ENCODE results near the gene KCNH4.

DNA sequence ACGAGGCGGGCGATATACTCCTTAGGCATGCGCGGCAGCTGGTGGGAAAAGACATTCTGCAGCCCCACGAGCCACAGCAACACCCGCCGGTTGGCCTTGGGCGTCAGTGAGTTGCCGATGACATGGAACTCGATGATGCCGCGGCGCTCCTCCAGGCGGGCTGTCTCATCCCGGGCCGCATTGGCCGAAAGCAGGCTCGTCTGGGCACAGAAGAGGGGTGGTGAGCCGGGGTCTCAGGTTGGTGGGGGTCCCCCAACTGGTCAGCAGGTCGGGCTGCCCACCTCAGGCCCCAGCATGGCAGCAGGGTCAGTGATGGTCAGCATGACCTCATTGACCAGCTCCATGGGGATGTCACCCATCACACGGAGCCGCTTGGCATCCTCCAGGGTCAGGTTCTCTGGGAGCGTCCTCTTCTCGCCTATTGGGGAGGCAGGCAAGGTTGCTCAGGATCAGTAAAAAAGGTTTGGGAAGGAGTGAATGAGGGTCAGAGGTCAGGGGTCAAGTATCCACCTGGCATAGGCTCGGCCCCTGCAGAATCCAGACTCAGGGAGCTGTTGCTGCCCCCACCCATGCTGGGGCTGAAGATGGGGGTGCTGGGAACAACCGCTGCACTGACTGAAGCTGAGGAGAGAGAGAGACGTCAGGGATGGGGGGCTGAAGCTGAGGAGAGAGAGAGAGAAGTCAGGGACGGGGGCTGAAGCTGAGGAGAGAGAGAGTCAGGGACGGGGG, 63.4 kb downstream of the KCNH4 start:
- TF ChIP-seq CTCF (IDR thresholded peaks at IDR 0.05 in 2 of 3, conservative IDR thresholded peaks at IDR 0.05 in 1 of 3; ENCODE audit: insufficient read depth in 2 of 3, low read depth in 1 of 3, low read length in 3 of 3) (no peak), ETV6 (IDR thresholded peaks at IDR 0.05; ENCODE audit: borderline replicate concordance in 1 of 2, low read depth in 2 of 2, low read length in 1 of 2) (no peak), ETV6 (CRISPR knock-in tag; IDR thresholded peaks at IDR 0.05; ENCODE audit: borderline replicate concordance) (no peak), EP300 (IDR thresholded peaks at IDR 0.05; ENCODE audit: low read length) (no peak), ZFX (CRISPR knock-in tag; IDR thresholded peaks at IDR 0.05) (no peak), ATF2 (CRISPR knock-in tag; IDR thresholded peaks at IDR 0.05) (no peak), NCOA2 (IDR thresholded peaks at IDR 0.05; ENCODE audit: partially characterized antibody in 2 of 2) (no peak)

Measured in K562 (cell line).